CD4-positive, alpha-beta T cell treated with Interleukin-12 subunit alpha and Interleukin-12 subunit beta, for 1 hour (primary cell): ENCODE results near the gene OR2M5.

ENCODE experiments used
- DNase-seq: peaks from one replicate; pipeline ENCODE4 v3.0.0-alpha.2; 2020

Gene OR2M5

GRCh38 chr1:248144513-248145198 is at the start of gene OR2M5:
Gene OR2M5, plus strand, starts transcription at chr1:248145148. Its CDS starts 0 bp downstream, at chr1:248145148.
- no peak for DNase-seq

GRCh38 chr1:248098529-248098928 is 46.4 kb upstream of the OR2M5 start:
- no peak for DNase-seq

- DNase-seq = no peak
Observed at GRCh38 chr1:248102847-248103246, 42.1 kb upstream of the OR2M5 start.

- DNase-seq = no peak
Observed at GRCh38 chr1:248111157-248111556, 33.8 kb upstream of the OR2M5 start.

- DNase-seq = no peak
Observed at GRCh38 chr1:248114890-248115289, 30.1 kb upstream of the OR2M5 start.

- DNase-seq = no peak
Observed at GRCh38 chr1:248127653-248128052, 17.3 kb upstream of the OR2M5 start.

- DNase-seq = no peak
Observed at GRCh38 chr1:248136811-248137210, 8.1 kb upstream of the OR2M5 start.

GRCh38 chr1:248140846-248141245 is 4.1 kb upstream of the OR2M5 start:
- DNase-seq = no peak

- DNase-seq = no peak
Observed at GRCh38 chr1:248143311-248143710, 1.6 kb upstream of the OR2M5 start.

- no peak for DNase-seq
Observed at GRCh38 chr1:248152056-248152827, 7.3 kb downstream of the OR2M5 start.

GRCh38 chr1:248155927-248156326 is 11.0 kb downstream of the OR2M5 start:
- DNase-seq = no peak

GRCh38 chr1:248158758-248159157 is 13.8 kb downstream of the OR2M5 start:
- DNase-seq = no peak

- no peak for DNase-seq
Observed at GRCh38 chr1:248164031-248164430, 19.1 kb downstream of the OR2M5 start.

GRCh38 chr1:248165186-248165585 is 20.2 kb downstream of the OR2M5 start:
- no peak for DNase-seq

GRCh38 chr1:248174521-248174920 is 29.6 kb downstream of the OR2M5 start, which contains the start of gene OR2M2:
Gene OR2M2, plus strand, starts transcription at chr1:248174821. Its CDS starts 5,165 bp downstream, at chr1:248179986.
- no peak for DNase-seq

- no peak for DNase-seq
Observed at GRCh38 chr1:248183996-248184395, 39.0 kb downstream of the OR2M5 start.

GRCh38 chr1:248187363-248187762 is 42.4 kb downstream of the OR2M5 start:
- no peak for DNase-seq

- DNase-seq = no peak
Observed at GRCh38 chr1:248189026-248189425, 44.1 kb downstream of the OR2M5 start.

- DNase-seq = no peak
Observed at GRCh38 chr1:248194117-248194516, 49.2 kb downstream of the OR2M5 start.
